Suppressor macrophage treated with lipopolysaccharide for 1 hour (primary cell): Measurements from ENCODE around the gene PTPRN2.
A peak's percentile ranks its signal among the peaks of the same experiment; 100 is the strongest.

Experiments used
- DNase-seq, 3 donors: peaks; one replicate each; pipeline ENCODE4 v3.0.0-alpha.2; 2020 to 2022

PTPRN2 gene

GRCh38 chr7:157693521-157694375 lies 893.9 kb downstream of the PTPRN2 start:
- no peak for DNase-seq

GRCh38 chr7:157693071-157693520 lies 894.5 kb downstream of the PTPRN2 start:
- no peak for DNase-seq

- DNase-seq = no peak
Measured at GRCh38 chr7:157692460-157693011, 895.1 kb downstream of the PTPRN2 start.

- DNase-seq = no peak
Measured at GRCh38 chr7:157691586-157692459, 895.8 kb downstream of the PTPRN2 start.

- no peak for DNase-seq
Measured at GRCh38 chr7:157690833-157691585, 896.6 kb downstream of the PTPRN2 start.

GRCh38 chr7:157690058-157690832 lies 897.4 kb downstream of the PTPRN2 start:
- DNase-seq = no peak

- DNase-seq = no peak
Measured at GRCh38 chr7:157689269-157690057, 898.2 kb downstream of the PTPRN2 start.

GRCh38 chr7:157688533-157689268 lies 898.9 kb downstream of the PTPRN2 start:
- DNase-seq = no peak

GRCh38 chr7:157687845-157688532 lies 899.6 kb downstream of the PTPRN2 start:
- DNase-seq = no peak

GRCh38 chr7:157687158-157687557 lies 900.5 kb downstream of the PTPRN2 start:
- DNase-seq = no peak

GRCh38 chr7:157686285-157686894 lies 901.2 kb downstream of the PTPRN2 start:
- peak in 1 of 3 donors; percentile 4 for DNase-seq

- DNase-seq = no peak
Measured at GRCh38 chr7:157685430-157686284, 902.0 kb downstream of the PTPRN2 start.

GRCh38 chr7:157684909-157685429 lies 902.7 kb downstream of the PTPRN2 start:
- no peak for DNase-seq

- DNase-seq = no peak
Measured at GRCh38 chr7:157684157-157684908, 903.3 kb downstream of the PTPRN2 start.

GRCh38 chr7:157683747-157684156 lies 903.9 kb downstream of the PTPRN2 start:
- DNase-seq = no peak

GRCh38 chr7:157682946-157683746 lies 904.5 kb downstream of the PTPRN2 start:
- DNase-seq = no peak
